Measurements from ENCODE around the gene PPP1R14C.

DNA sequence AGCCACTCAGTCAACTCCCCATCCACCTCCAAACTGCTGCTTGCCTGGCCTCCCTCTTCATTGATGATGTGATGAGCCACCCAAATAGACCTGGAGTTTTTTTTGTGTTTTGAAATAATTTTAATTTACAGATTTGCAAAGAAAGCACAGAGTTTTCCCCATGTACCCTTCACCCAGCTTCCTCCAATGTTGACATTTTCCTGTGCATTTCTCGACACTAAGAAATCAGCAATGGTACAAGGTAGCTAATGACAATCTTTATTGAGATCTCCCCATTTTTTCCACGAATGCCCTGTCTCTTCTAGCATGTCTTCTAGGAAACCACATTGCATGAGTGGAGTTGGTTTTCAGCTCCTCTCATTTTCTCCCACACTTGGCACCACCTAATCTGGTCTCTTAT lies 30.1 kb downstream of the PPP1R14C start:
- TF ChIP-seq, protein P1, sequence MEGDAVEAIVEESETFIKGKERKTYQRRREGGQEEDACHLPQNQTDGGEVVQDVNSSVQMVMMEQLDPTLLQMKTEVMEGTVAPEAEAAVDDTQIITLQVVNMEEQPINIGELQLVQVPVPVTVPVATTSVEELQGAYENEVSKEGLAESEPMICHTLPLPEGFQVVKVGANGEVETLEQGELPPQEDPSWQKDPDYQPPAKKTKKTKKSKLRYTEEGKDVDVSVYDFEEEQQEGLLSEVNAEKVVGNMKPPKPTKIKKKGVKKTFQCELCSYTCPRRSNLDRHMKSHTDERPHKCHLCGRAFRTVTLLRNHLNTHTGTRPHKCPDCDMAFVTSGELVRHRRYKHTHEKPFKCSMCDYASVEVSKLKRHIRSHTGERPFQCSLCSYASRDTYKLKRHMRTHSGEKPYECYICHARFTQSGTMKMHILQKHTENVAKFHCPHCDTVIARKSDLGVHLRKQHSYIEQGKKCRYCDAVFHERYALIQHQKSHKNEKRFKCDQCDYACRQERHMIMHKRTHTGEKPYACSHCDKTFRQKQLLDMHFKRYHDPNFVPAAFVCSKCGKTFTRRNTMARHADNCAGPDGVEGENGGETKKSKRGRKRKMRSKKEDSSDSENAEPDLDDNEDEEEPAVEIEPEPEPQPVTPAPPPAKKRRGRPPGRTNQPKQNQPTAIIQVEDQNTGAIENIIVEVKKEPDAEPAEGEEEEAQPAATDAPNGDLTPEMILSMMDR (IDR thresholded peaks at IDR 0.05) = no peak
- TF ChIP-seq POLR2A (IDR thresholded peaks at IDR 0.05) = no peak
